Smooth muscle cell (in vitro differentiated cells): ENCODE results near the gene PGC. TPM values are rescaled to one million over a fixed set of nuclear protein-coding genes. Genes with fewer than 3 reads are reported as not detected.

Source experiments
- DNase-seq: peaks from one replicate; lab custom pipeline; 2025; ENCODE audit not compliant: unreplicated experiment; lab: John Stamatoyannopoulos, UW
- H2AFZ ChIP-seq: fragments of 200-600 bp; sonication (generic); 2 replicates; pipeline ENCODE4 v1.6.0; 2016; ENCODE audit warnings: antibody characterized with exemption, low read depth, mild to moderate bottlenecking
- H3F3A ChIP-seq: fragments of 200-600 bp; sonication (generic); 2 replicates; pipeline ENCODE4 v1.6.0; 2017; ENCODE audit warnings: antibody characterized with exemption, low read depth
- H3K27ac ChIP-seq: fragments of 200-600 bp; sonication (generic); 2 replicates; pipeline ENCODE4 v1.5.1; 2016; ENCODE audit warnings: low read depth, mild to moderate bottlenecking
- H3K27me3 ChIP-seq: fragments of 200-600 bp; sonication (generic); 2 replicates; pipeline ENCODE4 v1.6.1; 2016; ENCODE audit warnings: low read depth, mild to moderate bottlenecking
- H3K36me3 ChIP-seq: fragments of 200-600 bp; sonication (generic); 2 replicates; pipeline ENCODE4 v1.5.1; 2016; ENCODE audit warnings: low read depth
- H3K4me1 ChIP-seq: fragments of 200-600 bp; sonication (generic); 2 replicates; pipeline ENCODE4 v1.5.1; 2016; ENCODE audit warnings: low read depth
- H3K4me2 ChIP-seq: fragments of 200-600 bp; sonication (generic); 2 replicates; pipeline ENCODE4 v1.6.0; 2016; ENCODE audit warnings: mild to moderate bottlenecking
- H3K4me3 ChIP-seq: fragments of 200-600 bp; sonication (generic); 2 replicates; pipeline ENCODE4 v1.5.1; 2016; ENCODE audit warnings: mild to moderate bottlenecking
- H3K79me2 ChIP-seq: fragments of 200-600 bp; sonication (generic); 2 replicates; pipeline ENCODE4 v1.6.0; 2016; ENCODE audit warnings: low read depth, mild to moderate bottlenecking
- H3K9ac ChIP-seq: fragments of 200-600 bp; sonication (generic); 2 replicates; pipeline ENCODE4 v1.6.0; 2016; ENCODE audit warnings: low read depth
- H3K9me3 ChIP-seq: fragments of 200-600 bp; sonication (generic); replicated peaks from 2 replicates; pipeline ENCODE4 v1.5.1; 2016; ENCODE audit warnings: low read depth
- H4K20me1 ChIP-seq: fragments of 200-600 bp; sonication (generic); 2 replicates; pipeline ENCODE4 v1.6.0; 2016; ENCODE audit warnings: low read depth
- CTCF ChIP-seq: fragments of 200-600 bp; sonication (generic); IDR thresholded peaks from 2 replicates; pipeline ENCODE4 v1.5.1; 2017; ENCODE audit warnings: borderline replicate concordance, mild to moderate bottlenecking, antibody characterized with exemption; ENCODE audit not compliant: insufficient read depth, poor library complexity, severe bottlenecking
- whole genome bisulfite sequencing: methylation state at CpG from one replicate; pipeline ENCODE4 v1.1.7; 2016; ENCODE audit warnings: low lambda C conversion rate; 5-methylcytosine and 5-hydroxymethylcytosine counted together
- polyA plus RNA-seq: library from polyadenylated mRNA; unstranded; fragments of >200 nt; fragmentation: Nextera tagmentation; extraction: Ambion mirVana; gene quantifications from 2 replicates; pipeline ENCODE4 v1.2.1, GENCODE V29; 2016
- total RNA-seq: library from RNA; depleted of rRNA; stranded (reverse); fragments of >200 nt; gene quantifications from 2 replicates; pipeline ENCODE4 v1.2.3, GENCODE V29; 2014

PGC gene
- total and polyA plus RNA-seq, 2 experiments from 2014 or later, result not detected

DNA sequence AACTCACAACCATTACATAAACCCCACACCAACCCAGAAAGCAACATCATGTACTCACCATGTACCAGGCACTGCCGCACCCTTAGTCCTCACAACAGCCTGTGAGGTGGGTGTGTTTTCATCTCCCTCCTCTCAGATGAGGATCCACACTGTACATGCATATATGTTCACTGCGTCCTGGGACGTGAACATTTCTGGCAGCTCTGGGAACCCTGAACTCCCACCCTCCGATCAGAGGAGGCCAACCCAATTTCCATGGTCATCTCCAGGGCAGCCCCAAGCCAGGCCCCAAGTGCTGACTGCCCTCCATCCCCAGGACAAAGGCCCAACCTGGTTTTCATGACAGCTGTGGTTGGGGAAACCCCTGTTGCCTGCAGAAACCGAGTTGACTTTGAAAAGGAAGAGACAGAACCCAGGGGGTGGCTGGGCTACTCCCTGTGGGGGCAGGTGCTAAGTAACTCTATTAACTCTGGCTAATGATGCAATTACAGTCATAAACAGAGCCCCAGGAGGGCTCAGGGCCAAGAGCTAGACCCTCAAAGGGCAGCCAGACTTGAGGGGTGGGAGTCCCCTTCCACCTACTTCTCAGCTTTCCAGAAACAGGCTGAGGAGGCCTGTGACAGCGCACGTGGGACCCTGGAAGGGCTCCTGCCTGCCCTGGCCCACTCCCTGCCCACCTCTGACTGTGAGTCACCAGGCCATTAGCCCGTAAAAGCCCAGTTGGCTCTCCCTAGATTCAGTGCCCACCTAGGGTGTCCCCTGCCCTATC lies 14.4 kb downstream of the PGC start:
- no peak for DNase-seq
- H2AFZ ChIP-seq, result no peak overlapping the region

GRCh38 chr6:41732149-41732548 lies 15.0 kb downstream of the PGC start:
- Histone ChIP-seq H3F3A (peaks cover 9% of the 10 kb centered on the region), H3K27ac (no peak overlapping the region), H3K9ac (no peak overlapping the region), H3K4me2 (peak overlapping the region; percentile 89), H3K4me1 (peaks cover 18% of the 10 kb centered on the region), H3K27me3 (no peaks in the 10 kb centered on the region), H3K36me3 (no peaks in the 10 kb centered on the region), H2AFZ (no peak overlapping the region), H3K4me3 (peak overlapping the region; percentile 86), H3K9me3 (no peaks in the 10 kb centered on the region), H3K79me2 (peaks cover 21% of the 10 kb centered on the region), H4K20me1 (peaks cover 15% of the 10 kb centered on the region)
- no peak for DNase-seq
- TF ChIP-seq CTCF, result no peak

More for the DNA sequence above, 14.4 kb downstream of the PGC start:
- H3F3A ChIP-seq, result peaks cover 9% of the 10 kb centered on the region
- H3K9ac ChIP-seq, result no peak overlapping the region
- peak overlapping the region; percentile 58 for H3K27ac ChIP-seq
- H3K4me1 ChIP-seq, result peaks cover 18% of the 10 kb centered on the region
- 57% methylated on average over 8 of the region's 8 CpGs for WGBS
- TF ChIP-seq CTCF, result no peak
- H3K36me3 ChIP-seq, result no peaks in the 10 kb centered on the region
- H3K4me3 ChIP-seq, result peak overlapping the region; percentile 86
- H3K79me2 ChIP-seq, result peaks cover 21% of the 10 kb centered on the region
- H3K27me3 ChIP-seq, result no peaks in the 10 kb centered on the region
- peak overlapping the region; percentile 89 for H3K4me2 ChIP-seq
- peaks cover 15% of the 10 kb centered on the region for H4K20me1 ChIP-seq
- H3K9me3 ChIP-seq, result no peaks in the 10 kb centered on the region

DNA sequence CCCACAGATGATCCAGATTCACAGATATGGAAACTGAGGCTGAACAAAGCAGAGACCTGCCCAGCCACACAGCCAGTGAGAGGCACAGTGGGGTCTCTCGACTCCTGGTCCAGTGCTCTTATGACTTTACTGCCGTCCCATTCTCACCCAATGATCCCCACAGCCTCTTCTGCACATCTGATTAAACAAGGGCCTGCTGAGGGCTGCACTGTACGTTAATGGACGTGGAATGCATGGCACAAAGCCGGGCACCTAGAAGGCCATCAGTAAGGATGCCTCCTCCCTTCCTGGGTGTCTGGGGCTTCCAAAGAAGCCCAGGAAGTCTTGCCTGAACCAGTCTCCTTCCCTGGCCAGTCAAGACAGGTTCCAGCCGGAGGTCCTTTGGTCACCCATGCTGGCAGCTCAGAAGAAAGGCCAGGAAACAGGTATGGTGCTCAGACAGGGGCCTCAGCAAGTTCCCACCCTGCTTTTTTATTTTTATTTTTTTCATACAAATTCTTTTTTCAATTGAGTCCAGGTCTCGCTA lies 15.6 kb downstream of the PGC start:
- Histone ChIP-seq H3K27me3 (no peaks in the 10 kb centered on the region), H3K36me3 (no peaks in the 10 kb centered on the region), H3K27ac (no peak overlapping the region), H3K9ac (no peak overlapping the region), H3K79me2 (peaks cover 21% of the 10 kb centered on the region), H3K4me3 (peak overlapping the region; percentile 86), H2AFZ (no peak overlapping the region), H3K4me1 (peaks cover 18% of the 10 kb centered on the region), H4K20me1 (peaks cover 15% of the 10 kb centered on the region), H3F3A (peaks cover 9% of the 10 kb centered on the region), H3K4me2 (peak overlapping the region; percentile 89), H3K9me3 (no peaks in the 10 kb centered on the region)
- WGBS, result 92% methylated on average over 7 of the region's 7 CpGs
- no peak for TF ChIP-seq CTCF
- no peak for DNase-seq
